ENCODE data around the gene FTSJ3.
"Not testable (repeated sequence)": the region's sequence is repeated elsewhere in the genome, so short reads cannot be mapped to it uniquely, and the experiment has no call there.

The FTSJ3 gene

GRCh38 chr17:63826468-63827001 lies 928 bp downstream of the FTSJ3 start:
- DNase-seq, result no peak

- no peak for DNase-seq
Measured at GRCh38 chr17:63824362-63824761, 3.1 kb downstream of the FTSJ3 start.

- DNase-seq, result no peak
Measured at GRCh38 chr17:63823659-63824331, 3.7 kb downstream of the FTSJ3 start.

GRCh38 chr17:63822537-63822936 lies 4.9 kb downstream of the FTSJ3 start:
- DNase-seq, result no peak

- DNase-seq, result no peak
Measured at GRCh38 chr17:63821804-63822203, 5.7 kb downstream of the FTSJ3 start.

GRCh38 chr17:63820963-63821561 lies 6.4 kb downstream of the FTSJ3 start:
- no peak for DNase-seq

- DNase-seq, result no peak
Measured at GRCh38 chr17:63819585-63820537, 7.6 kb downstream of the FTSJ3 start.

- DNase-seq, result no peak
Measured at GRCh38 chr17:63819131-63819530, 8.3 kb downstream of the FTSJ3 start.

GRCh38 chr17:63817736-63818385 lies 9.6 kb downstream of the FTSJ3 start:
- DNase-seq, result no peak

- DNase-seq, result no peak
Measured at GRCh38 chr17:63816669-63817068, 10.8 kb downstream of the FTSJ3 start.

- no peak for DNase-seq
Measured at GRCh38 chr17:63816123-63816522, 11.3 kb downstream of the FTSJ3 start.

- DNase-seq, result no peak
Measured at GRCh38 chr17:63809970-63810369, 17.5 kb downstream of the FTSJ3 start.

GRCh38 chr17:63805591-63805990 lies 21.9 kb downstream of the FTSJ3 start:
- no peak for DNase-seq

GRCh38 chr17:63804328-63804727 lies 23.1 kb downstream of the FTSJ3 start:
- DNase-seq, result no peak

GRCh38 chr17:63800783-63801182 lies 26.7 kb downstream of the FTSJ3 start:
- no peak for DNase-seq

GRCh38 chr17:63798572-63799106 lies 28.8 kb downstream of the FTSJ3 start:
- DNase-seq, result no peak

GRCh38 chr17:63796375-63796774 lies 31.1 kb downstream of the FTSJ3 start:
- not testable (repeated sequence) for DNase-seq

GRCh38 chr17:63792055-63792729 lies 35.3 kb downstream of the FTSJ3 start:
- no peak for DNase-seq

- DNase-seq, result no peak
Measured at GRCh38 chr17:63790057-63790456, 37.4 kb downstream of the FTSJ3 start.

- DNase-seq, result no peak
Measured at GRCh38 chr17:63786971-63787711, 40.3 kb downstream of the FTSJ3 start.

GRCh38 chr17:63786117-63786516 lies 41.3 kb downstream of the FTSJ3 start:
- DNase-seq, result no peak
